ENCODE measurements around the gene COL16A1.

DNA sequence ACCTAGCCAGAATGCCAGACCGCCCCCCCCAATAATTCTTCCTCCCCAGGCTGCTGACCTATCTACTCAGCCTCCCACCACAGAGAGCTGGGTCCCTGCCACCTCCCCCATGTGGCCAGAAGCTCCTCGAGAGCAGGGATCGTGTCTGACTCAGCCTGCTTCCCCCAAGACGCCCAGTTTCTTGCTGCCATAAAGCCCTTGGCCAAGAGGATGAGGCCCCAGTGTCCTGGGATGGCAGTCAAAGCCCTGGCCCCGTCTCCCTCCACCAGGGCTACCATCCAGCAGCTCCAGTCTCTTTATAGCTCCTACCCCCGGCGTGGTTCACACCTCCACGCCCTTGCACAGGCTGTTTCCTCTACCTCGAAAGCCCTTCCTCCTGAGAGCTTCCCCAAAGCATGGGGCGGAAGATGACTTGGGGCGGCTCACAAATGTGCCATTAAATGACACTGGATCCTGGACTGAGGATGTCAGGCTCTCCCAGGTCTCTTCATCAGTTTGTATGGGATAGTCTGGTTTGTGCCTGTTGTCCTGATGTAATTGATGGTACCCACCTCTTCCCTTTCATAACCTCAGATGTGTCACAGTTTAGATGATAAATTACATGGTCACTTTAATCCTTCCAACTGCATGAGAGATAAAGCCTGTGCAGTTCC lies 47.2 kb upstream of the COL16A1 start:
- TF ChIP-seq CTCF (tag by site-specific recombination; IDR thresholded peaks at IDR 0.05) (no peak), ZNF19 (tag by site-specific recombination; IDR thresholded peaks at IDR 0.05; ENCODE audit: low read depth) (no peak)
- TF ChIP-seq, protein P1, sequence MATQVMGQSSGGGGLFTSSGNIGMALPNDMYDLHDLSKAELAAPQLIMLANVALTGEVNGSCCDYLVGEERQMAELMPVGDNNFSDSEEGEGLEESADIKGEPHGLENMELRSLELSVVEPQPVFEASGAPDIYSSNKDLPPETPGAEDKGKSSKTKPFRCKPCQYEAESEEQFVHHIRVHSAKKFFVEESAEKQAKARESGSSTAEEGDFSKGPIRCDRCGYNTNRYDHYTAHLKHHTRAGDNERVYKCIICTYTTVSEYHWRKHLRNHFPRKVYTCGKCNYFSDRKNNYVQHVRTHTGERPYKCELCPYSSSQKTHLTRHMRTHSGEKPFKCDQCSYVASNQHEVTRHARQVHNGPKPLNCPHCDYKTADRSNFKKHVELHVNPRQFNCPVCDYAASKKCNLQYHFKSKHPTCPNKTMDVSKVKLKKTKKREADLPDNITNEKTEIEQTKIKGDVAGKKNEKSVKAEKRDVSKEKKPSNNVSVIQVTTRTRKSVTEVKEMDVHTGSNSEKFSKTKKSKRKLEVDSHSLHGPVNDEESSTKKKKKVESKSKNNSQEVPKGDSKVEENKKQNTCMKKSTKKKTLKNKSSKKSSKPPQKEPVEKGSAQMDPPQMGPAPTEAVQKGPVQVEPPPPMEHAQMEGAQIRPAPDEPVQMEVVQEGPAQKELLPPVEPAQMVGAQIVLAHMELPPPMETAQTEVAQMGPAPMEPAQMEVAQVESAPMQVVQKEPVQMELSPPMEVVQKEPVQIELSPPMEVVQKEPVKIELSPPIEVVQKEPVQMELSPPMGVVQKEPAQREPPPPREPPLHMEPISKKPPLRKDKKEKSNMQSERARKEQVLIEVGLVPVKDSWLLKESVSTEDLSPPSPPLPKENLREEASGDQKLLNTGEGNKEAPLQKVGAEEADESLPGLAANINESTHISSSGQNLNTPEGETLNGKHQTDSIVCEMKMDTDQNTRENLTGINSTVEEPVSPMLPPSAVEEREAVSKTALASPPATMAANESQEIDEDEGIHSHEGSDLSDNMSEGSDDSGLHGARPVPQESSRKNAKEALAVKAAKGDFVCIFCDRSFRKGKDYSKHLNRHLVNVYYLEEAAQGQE (tag by site-specific recombination; IDR thresholded peaks at IDR 0.05): no peak
